GM13977 (cell line): ENCODE measurements around the gene RBKS.
"Not testable (repeated sequence)": the region's sequence is repeated elsewhere in the genome, so short reads cannot be mapped to it uniquely, and the experiment has no call there.

ENCODE experiments used
- DNase-seq: peaks from one replicate; pipeline ENCODE4 v3.0.0; 2012; ENCODE audit warnings: low spot score
- CTCF ChIP-seq: IDR thresholded peaks from 2 replicates; pipeline ENCODE4 v1.5.1; 2012; ENCODE audit warnings: mild to moderate bottlenecking, control low read depth; ENCODE audit not compliant: insufficient read depth; ENCODE audit errors: extremely low read depth, missing control alignments
- in situ Hi-C: fragments of 300-500 bp; cut with MboI; formaldehyde crosslinking; loops from one replicate; pipeline ENCODE4 v1.12.0; 2022; ENCODE audit warnings: low sequenced_read_pairs, low pct_unique_long_range_greater_than_20kb, mixed read lengths, inconsistent platforms; ENCODE audit not compliant: unreplicated experiment

The RBKS gene

GRCh38 chr2:27751377-27751776 is 138.8 kb downstream of the RBKS start:
- in situ Hi-C loops: loop anchor here (25.0 kb wide), 1 partner anchor 661 kb away; no protein-coding TSS in a partner anchor
- DNase-seq: no peak
- TF ChIP-seq CTCF: no peak

- not testable (repeated sequence) for DNase-seq
Measured at GRCh38 chr2:27748803-27749554, 141.2 kb downstream of the RBKS start.

GRCh38 chr2:27747827-27748352 is 142.3 kb downstream of the RBKS start:
- TF ChIP-seq CTCF: no peak
- in situ Hi-C loops: no loop called here
- DNase-seq: no peak

More at GRCh38 chr2:27748803-27749554, 141.2 kb downstream of the RBKS start:
- in situ Hi-C loops: not testable (repeated sequence)

GRCh38 chr2:27746325-27746724 is 143.9 kb downstream of the RBKS start:
- no peak for DNase-seq
- no peak for TF ChIP-seq CTCF
- in situ Hi-C loops: no loop called here

GRCh38 chr2:27745494-27745893 is 144.7 kb downstream of the RBKS start:
- DNase-seq, in situ Hi-C loops: not testable (repeated sequence)

- in situ Hi-C loops: no loop called here
- TF ChIP-seq CTCF: no peak
Measured at GRCh38 chr2:27742571-27742970, 147.6 kb downstream of the RBKS start.

GRCh38 chr2:27741673-27742072 is 148.5 kb downstream of the RBKS start:
- in situ Hi-C loops: no loop called here

More at GRCh38 chr2:27742571-27742970, 147.6 kb downstream of the RBKS start:
- DNase-seq: no peak

More at GRCh38 chr2:27741673-27742072, 148.5 kb downstream of the RBKS start:
- no peak for DNase-seq
- TF ChIP-seq CTCF: no peak
